MM.1S (cell line): ENCODE data around the gene PCTP.

Experiments used
- DNase-seq: peaks from one replicate; pipeline ENCODE4 v3.0.0-alpha.2; 2015
- H2AFZ ChIP-seq: fragments of 300-600 bp; sonication (generic); 2 replicates; pipeline ENCODE4 v1.6.0; 2016; ENCODE audit warnings: antibody characterized with exemption, low read length
- H3F3A ChIP-seq: fragments of 300-600 bp; sonication (generic); 2 replicates; pipeline ENCODE4 v1.6.1; 2016; ENCODE audit warnings: mild to moderate bottlenecking, antibody characterized with exemption, low read length, moderate library complexity, mixed read lengths; ENCODE audit not compliant: insufficient read depth
- H3K27ac ChIP-seq: fragments of 300-600 bp; sonication (generic); 2 replicates; pipeline ENCODE4 v1.5.1; 2016; ENCODE audit warnings: mild to moderate bottlenecking, low read length
- H3K27me3 ChIP-seq: fragments of 300-600 bp; sonication (generic); replicated peaks from 2 replicates; pipeline ENCODE4 v1.6.0; 2016; ENCODE audit warnings: low read length; ENCODE audit not compliant: insufficient read depth
- H3K36me3 ChIP-seq: fragments of 300-600 bp; sonication (generic); replicated peaks from 2 replicates; pipeline ENCODE4 v1.6.1; 2016; ENCODE audit warnings: mild to moderate bottlenecking, low read length, mixed read lengths; ENCODE audit not compliant: insufficient read depth
- H3K4me1 ChIP-seq: fragments of 300-600 bp; sonication (generic); 2 replicates; pipeline ENCODE4 v1.6.1; 2016; ENCODE audit warnings: low read length, mixed read lengths
- H3K4me2 ChIP-seq: fragments of 300-600 bp; sonication (generic); 2 replicates; pipeline ENCODE4 v1.6.0; 2016; ENCODE audit warnings: low read depth, low read length
- H3K4me3 ChIP-seq: fragments of 300-600 bp; sonication (generic); 2 replicates; pipeline ENCODE4 v1.5.1; 2016; ENCODE audit warnings: low read length, mixed read lengths
- H3K79me2 ChIP-seq: fragments of 300-600 bp; sonication (generic); 2 replicates; pipeline ENCODE4 v1.6.1; 2016; ENCODE audit warnings: mixed run types, low read length, mixed read lengths
- H3K9ac ChIP-seq: fragments of 300-600 bp; sonication (generic); 2 replicates; pipeline ENCODE4 v1.6.1; 2016; ENCODE audit warnings: low read length, mixed read lengths
- H3K9me2 ChIP-seq: fragments of 300-600 bp; sonication (generic); replicated peaks from 2 replicates; pipeline ENCODE4 v1.6.1; 2016; ENCODE audit warnings: mild to moderate bottlenecking, low read length, mixed read lengths; ENCODE audit not compliant: insufficient read depth
- H3K9me3 ChIP-seq: fragments of 300-600 bp; sonication (generic); replicated peaks from 2 replicates; pipeline ENCODE4 v1.6.1; 2016; ENCODE audit warnings: mild to moderate bottlenecking, low read length, mixed read lengths; ENCODE audit not compliant: insufficient read depth
- H4K20me1 ChIP-seq: fragments of 300-600 bp; sonication (generic); 2 replicates; pipeline ENCODE4 v1.6.1; 2016; ENCODE audit warnings: mild to moderate bottlenecking, low read length, moderate library complexity, mixed read lengths; ENCODE audit not compliant: insufficient read depth
- EZH2 ChIP-seq: fragments of 300-600 bp; sonication (generic); optimal IDR thresholded peaks from 2 replicates; pipeline ENCODE3; 2017; ENCODE audit warnings: low read depth, mild to moderate bottlenecking, antibody characterized with exemption, low read length, mixed read lengths
- EZH2phosphoT487 ChIP-seq: fragments of 300-600 bp; sonication (generic); IDR thresholded peaks from 2 replicates; pipeline ENCODE4 v1.6.1; 2018; ENCODE audit warnings: antibody characterized with exemption, low read length
- TF ChIP-seq, protein P1 (sequence below): fragments of 300-600 bp; sonication (generic); IDR thresholded peaks from 2 replicates; pipeline ENCODE4 v1.5.1; 2016; ENCODE audit warnings: antibody characterized with exemption, low read length, mixed read lengths

Gene PCTP

DNA sequence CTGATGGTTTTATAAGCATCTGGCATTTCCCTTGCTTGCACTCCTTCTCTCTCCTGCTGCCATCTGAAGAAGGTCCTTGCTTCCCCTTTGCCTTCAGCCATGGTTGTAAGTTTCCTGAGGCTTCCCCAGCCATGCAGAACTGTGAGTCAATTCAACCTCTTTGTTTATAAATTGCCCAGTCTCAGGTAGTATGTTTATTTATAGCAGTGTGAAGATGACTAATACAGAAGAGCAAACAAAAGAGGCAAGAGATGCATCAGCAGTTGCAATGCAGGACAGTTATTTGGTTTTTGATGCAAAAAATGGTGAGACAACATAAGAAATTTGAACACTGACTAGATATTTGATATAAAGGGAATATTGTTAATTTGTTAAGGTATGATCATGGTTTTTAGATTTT lies 45.0 kb upstream of the PCTP start:
- DNase-seq = peak; percentile 36
- Histone ChIP-seq H3K36me3 (no peaks in the 10 kb centered on the region), H3F3A (no peaks in the 10 kb centered on the region), H4K20me1 (no peaks in the 10 kb centered on the region), H3K27me3 (no peaks in the 10 kb centered on the region), H3K27ac (no peak overlapping the region), H3K4me3 (no peak overlapping the region), H3K9ac (no peak overlapping the region), H2AFZ (no peak overlapping the region), H3K9me3 (no peaks in the 10 kb centered on the region), H3K9me2 (no peaks in the 10 kb centered on the region), H3K79me2 (no peaks in the 10 kb centered on the region), H3K4me2 (no peak overlapping the region), H3K4me1 (no peaks in the 10 kb centered on the region; the same call in 1 of the 2 replicates)
- TF ChIP-seq, protein P1, sequence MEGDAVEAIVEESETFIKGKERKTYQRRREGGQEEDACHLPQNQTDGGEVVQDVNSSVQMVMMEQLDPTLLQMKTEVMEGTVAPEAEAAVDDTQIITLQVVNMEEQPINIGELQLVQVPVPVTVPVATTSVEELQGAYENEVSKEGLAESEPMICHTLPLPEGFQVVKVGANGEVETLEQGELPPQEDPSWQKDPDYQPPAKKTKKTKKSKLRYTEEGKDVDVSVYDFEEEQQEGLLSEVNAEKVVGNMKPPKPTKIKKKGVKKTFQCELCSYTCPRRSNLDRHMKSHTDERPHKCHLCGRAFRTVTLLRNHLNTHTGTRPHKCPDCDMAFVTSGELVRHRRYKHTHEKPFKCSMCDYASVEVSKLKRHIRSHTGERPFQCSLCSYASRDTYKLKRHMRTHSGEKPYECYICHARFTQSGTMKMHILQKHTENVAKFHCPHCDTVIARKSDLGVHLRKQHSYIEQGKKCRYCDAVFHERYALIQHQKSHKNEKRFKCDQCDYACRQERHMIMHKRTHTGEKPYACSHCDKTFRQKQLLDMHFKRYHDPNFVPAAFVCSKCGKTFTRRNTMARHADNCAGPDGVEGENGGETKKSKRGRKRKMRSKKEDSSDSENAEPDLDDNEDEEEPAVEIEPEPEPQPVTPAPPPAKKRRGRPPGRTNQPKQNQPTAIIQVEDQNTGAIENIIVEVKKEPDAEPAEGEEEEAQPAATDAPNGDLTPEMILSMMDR = no peak
- no peak for TF ChIP-seq EZH2phosphoT487
- no peak for TF ChIP-seq EZH2

DNA sequence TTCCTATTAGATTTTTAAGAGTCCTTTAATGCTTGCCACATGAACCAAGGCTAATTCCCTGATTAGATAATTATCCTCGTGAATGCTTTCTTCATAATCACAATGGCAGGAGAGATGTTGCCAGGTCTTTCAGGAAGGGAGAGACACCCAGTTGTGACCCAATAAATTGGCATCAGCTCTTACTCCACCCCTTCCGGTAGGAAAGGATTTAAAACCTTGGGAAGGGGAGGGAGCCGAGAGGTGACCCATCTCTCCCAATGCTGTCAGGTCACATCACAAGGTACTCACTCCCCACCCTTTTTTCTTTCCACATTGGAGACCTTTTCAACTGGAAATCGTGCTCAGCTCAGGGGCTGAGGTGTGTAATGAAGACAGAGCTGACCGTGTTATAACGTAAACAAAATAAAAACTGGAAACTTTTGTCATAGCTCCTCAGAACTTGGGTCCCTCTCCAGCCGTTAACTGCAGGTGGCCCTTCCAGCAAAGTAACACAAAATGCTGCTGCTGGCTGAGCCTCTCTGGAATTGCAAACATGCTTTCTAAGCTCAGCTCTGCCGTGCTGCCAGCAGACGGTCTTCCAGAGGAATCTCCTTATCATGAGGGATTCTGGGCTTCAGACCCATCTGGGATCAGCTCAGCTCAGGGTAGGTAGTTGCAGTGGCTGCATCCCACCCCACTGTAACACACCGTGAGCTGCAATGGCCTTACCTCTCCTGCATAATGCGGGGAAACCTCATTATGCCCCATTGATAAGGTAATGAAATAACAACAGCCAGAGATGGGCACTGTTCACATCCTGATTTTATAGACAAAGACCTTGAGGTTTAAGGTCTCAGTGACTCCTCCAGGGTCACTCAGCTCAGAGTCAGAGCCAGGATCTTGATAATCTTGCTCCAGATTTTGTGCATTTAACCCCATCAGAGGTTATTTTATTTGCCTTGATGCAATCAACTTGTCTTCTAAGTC lies 43.8 kb upstream of the PCTP start:
- Histone ChIP-seq H3K9me3 (no peaks in the 10 kb centered on the region), H3K9ac (no peak overlapping the region), H4K20me1 (no peaks in the 10 kb centered on the region), H3K27ac (no peak overlapping the region), H3K27me3 (no peaks in the 10 kb centered on the region), H3F3A (no peaks in the 10 kb centered on the region), H3K79me2 (no peaks in the 10 kb centered on the region), H3K4me1 (no peaks in the 10 kb centered on the region; the same call in 1 of the 2 replicates), H3K36me3 (no peaks in the 10 kb centered on the region), H3K4me2 (no peak overlapping the region), H3K9me2 (no peaks in the 10 kb centered on the region), H2AFZ (no peak overlapping the region), H3K4me3 (no peak overlapping the region)
- DNase-seq = no peak
- TF ChIP-seq EZH2 = no peak
- TF ChIP-seq EZH2phosphoT487 = no peak
- TF ChIP-seq, protein P1 = no peak

DNA sequence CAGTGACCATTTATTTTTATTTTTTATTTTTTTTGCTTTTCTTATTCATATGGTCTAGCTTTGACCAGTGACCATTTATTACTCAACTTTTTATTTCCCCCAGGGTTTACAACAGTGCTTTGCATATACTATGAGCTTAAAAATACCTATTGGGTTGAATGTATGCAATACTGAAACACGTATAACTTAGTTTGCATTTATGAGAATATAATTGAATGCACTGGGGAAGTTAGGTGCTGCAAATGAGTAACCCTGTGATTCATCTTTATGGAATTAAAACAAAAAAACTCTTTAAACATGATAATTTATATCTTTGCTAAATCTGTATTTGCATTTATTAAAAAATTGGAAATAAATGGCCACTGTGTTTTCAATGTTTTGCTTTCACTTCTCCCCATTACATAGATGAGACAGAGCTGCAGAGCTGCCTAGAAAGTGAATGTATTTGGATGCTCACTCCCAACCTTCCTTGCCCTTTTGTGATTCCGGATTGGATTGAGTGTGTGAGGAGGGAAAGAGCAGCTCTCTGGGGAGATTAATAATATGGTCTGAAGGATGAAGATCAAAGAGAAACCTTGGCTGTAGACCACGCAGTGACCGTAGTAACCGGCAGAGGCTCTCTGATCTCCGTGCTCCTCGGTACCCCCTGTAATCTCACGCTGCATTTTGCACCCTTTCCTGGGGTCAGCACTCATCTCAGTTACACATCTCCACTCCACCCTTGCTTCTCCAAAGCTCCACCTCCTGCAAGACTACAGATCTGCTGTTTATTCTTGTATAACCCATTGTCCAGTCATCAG lies 42.5 kb upstream of the PCTP start:
- no peak overlapping the region for H3K9ac ChIP-seq
- H3K27ac ChIP-seq = no peak overlapping the region
- no peaks in the 10 kb centered on the region for H3K27me3 ChIP-seq
- H2AFZ ChIP-seq = no peak overlapping the region
- H3K4me1 ChIP-seq = no peaks in the 10 kb centered on the region; the same call in 1 of the 2 replicates
- H3K79me2 ChIP-seq = no peaks in the 10 kb centered on the region
- DNase-seq = no peak
- H4K20me1 ChIP-seq = no peaks in the 10 kb centered on the region
- no peak overlapping the region for H3K4me2 ChIP-seq
- no peaks in the 10 kb centered on the region for H3K36me3 ChIP-seq
- no peaks in the 10 kb centered on the region for H3K9me2 ChIP-seq
- no peak overlapping the region for H3K4me3 ChIP-seq
- no peak for TF ChIP-seq EZH2phosphoT487
- TF ChIP-seq EZH2 = no peak
- TF ChIP-seq, protein P1 = no peak
- H3K9me3 ChIP-seq = no peaks in the 10 kb centered on the region
- H3F3A ChIP-seq = no peaks in the 10 kb centered on the region
